Ovary (tissue), 3 donors: ENCODE measurements around the gene EHD3.

Experiments
- EP300 ChIP-seq: sonication (generic); formaldehyde crosslinking; IDR thresholded peaks from one replicate; pipeline ENCODE4 v1.6.1; 2017; ENCODE audit warnings: antibody characterized with exemption
- TF ChIP-seq, protein P1 (sequence below), 3 donors: fragments of 450-650 bp in 2 of 3; fragments of 200-600 bp in 1 of 3; IDR thresholded peaks; one replicate each; pipeline versions ENCODE4 v1.5.1 to v1.8.0; 2016 to 2022; ENCODE audit warnings: antibody characterized with exemption in 3 of 3, mild to moderate bottlenecking in 1 of 3
- donor health status: DM: no; HTN: no; CAD: no.

DNA sequence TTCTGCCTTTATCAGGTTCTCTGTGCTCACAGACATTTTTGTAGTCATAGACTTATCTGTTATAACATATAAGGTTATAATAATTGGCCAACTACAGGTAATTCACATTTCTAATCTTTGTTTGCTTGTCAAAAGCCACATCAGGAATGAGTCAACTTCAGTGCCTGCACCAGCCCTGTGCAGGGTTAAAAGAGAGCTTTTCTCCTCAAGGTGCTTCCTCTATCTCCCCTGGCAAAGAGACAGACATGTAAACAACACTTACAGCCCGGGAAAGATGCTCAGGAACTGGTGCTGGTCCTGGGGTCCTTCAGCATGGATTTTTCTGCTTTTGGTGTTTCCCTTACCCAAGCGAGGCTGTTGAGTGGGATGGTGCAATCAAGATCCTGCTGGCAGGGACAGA, 7.7 kb upstream of the EHD3 start:
- TF ChIP-seq, protein P1, sequence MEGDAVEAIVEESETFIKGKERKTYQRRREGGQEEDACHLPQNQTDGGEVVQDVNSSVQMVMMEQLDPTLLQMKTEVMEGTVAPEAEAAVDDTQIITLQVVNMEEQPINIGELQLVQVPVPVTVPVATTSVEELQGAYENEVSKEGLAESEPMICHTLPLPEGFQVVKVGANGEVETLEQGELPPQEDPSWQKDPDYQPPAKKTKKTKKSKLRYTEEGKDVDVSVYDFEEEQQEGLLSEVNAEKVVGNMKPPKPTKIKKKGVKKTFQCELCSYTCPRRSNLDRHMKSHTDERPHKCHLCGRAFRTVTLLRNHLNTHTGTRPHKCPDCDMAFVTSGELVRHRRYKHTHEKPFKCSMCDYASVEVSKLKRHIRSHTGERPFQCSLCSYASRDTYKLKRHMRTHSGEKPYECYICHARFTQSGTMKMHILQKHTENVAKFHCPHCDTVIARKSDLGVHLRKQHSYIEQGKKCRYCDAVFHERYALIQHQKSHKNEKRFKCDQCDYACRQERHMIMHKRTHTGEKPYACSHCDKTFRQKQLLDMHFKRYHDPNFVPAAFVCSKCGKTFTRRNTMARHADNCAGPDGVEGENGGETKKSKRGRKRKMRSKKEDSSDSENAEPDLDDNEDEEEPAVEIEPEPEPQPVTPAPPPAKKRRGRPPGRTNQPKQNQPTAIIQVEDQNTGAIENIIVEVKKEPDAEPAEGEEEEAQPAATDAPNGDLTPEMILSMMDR (IDR thresholded peaks at IDR 0.05) = no peak
- no peak for TF ChIP-seq EP300
